ENCODE measurements around the gene MALL. TPM values are rescaled to one million over a fixed set of nuclear protein-coding genes. Genes with fewer than 3 reads are reported as not detected.
"Not testable (repeated sequence)": the region's sequence is repeated elsewhere in the genome, so short reads cannot be mapped to it uniquely, and the experiment has no call there.

The MALL gene
- total and polyA plus RNA-seq, 2 of the 13 experiments (the other 11 are each of a cell fraction or from before 2014, with no cell fraction given), result not detected

GRCh38 chr2:110053688-110054087, 61.9 kb downstream of the MALL start:
- ATAC-seq; H3K27me3 ChIP-seq (ENCODE audit: control insufficient read depth in 1 of 2, insufficient read depth in 2 of 2, low read length in 2 of 2); H4K20me1 ChIP-seq (ENCODE audit: insufficient read depth, low read length); intact Hi-C loops (cut with micrococcal nuclease; ENCODE audit: unreplicated experiment); in situ Hi-C loops (cut with HindIII; ENCODE audit: extremely low pct_ligation_motif_present, low pct_unique_long_range_greater_than_20kb); BruUV-seq (replicated peaks); CTCF ChIA-PET (ENCODE audit: low intra/inter-chr PET ratio, low total read pairs); H3K9ac ChIP-seq (ENCODE audit: insufficient read depth, low read depth, low read length); H3K27ac ChIP-seq (ENCODE audit: extremely low read length, insufficient read depth, low read length); H3K4me2 ChIP-seq (ENCODE audit: low read depth, low read length); H3K36me3 ChIP-seq (replicated peaks in 1 of 2; ENCODE audit: control insufficient read depth in 1 of 2, insufficient read depth in 2 of 2, low read length in 2 of 2); H3K79me2 ChIP-seq (ENCODE audit: insufficient read depth, low read length); H2AFZ ChIP-seq (ENCODE audit: low read length); POLR2A ChIA-PET; FAIRE-seq; H3K4me3 ChIP-seq (replicated peaks in 1 of 3; ENCODE audit: insufficient read depth in 1 of 3, low read depth in 2 of 3, low read length in 3 of 3); H3K4me1 ChIP-seq (ENCODE audit: insufficient read depth, low read length); H3K9me3 ChIP-seq (ENCODE audit: low read length); DNase-seq (ENCODE audit: low spot score): not testable (repeated sequence)
- no CpG with 5 or more reads among the region's 5 CpGs for whole genome bisulfite sequencing (ENCODE audit: low lambda C conversion rate)

GRCh38 chr2:110052166-110052565, 63.5 kb downstream of the MALL start:
- H3K9ac ChIP-seq (ENCODE audit: insufficient read depth, low read depth, low read length); CTCF ChIA-PET (ENCODE audit: low intra/inter-chr PET ratio, low total read pairs); H3K4me1 ChIP-seq (ENCODE audit: insufficient read depth, low read length); H3K27me3 ChIP-seq (ENCODE audit: control insufficient read depth in 1 of 2, insufficient read depth in 2 of 2, low read length in 2 of 2); H2AFZ ChIP-seq (ENCODE audit: low read length); ATAC-seq; in situ Hi-C loops (cut with HindIII; ENCODE audit: extremely low pct_ligation_motif_present, low pct_unique_long_range_greater_than_20kb); H3K4me2 ChIP-seq (ENCODE audit: low read depth, low read length); BruUV-seq (replicated peaks); H3K79me2 ChIP-seq (ENCODE audit: insufficient read depth, low read length); H3K4me3 ChIP-seq (replicated peaks in 1 of 3; ENCODE audit: insufficient read depth in 1 of 3, low read depth in 2 of 3, low read length in 3 of 3); DNase-seq (ENCODE audit: low spot score); H4K20me1 ChIP-seq (ENCODE audit: insufficient read depth, low read length); H3K36me3 ChIP-seq (replicated peaks in 1 of 2; ENCODE audit: control insufficient read depth in 1 of 2, insufficient read depth in 2 of 2, low read length in 2 of 2); intact Hi-C loops (cut with micrococcal nuclease; ENCODE audit: unreplicated experiment); H3K27ac ChIP-seq (ENCODE audit: extremely low read length, insufficient read depth, low read length); POLR2A ChIA-PET; H3K9me3 ChIP-seq (ENCODE audit: low read length); FAIRE-seq: not testable (repeated sequence)
- no CpG with 5 or more reads among the region's 4 CpGs for WGBS (ENCODE audit: low lambda C conversion rate)

GRCh38 chr2:110050222-110050621, 65.4 kb downstream of the MALL start:
- CTCF ChIA-PET (ENCODE audit: low intra/inter-chr PET ratio, low total read pairs); H3K4me1 ChIP-seq (ENCODE audit: insufficient read depth, low read length); intact Hi-C loops (cut with micrococcal nuclease; ENCODE audit: unreplicated experiment); POLR2A ChIA-PET; DNase-seq (ENCODE audit: low spot score); H3K9me3 ChIP-seq (ENCODE audit: low read length); H3K4me3 ChIP-seq (replicated peaks in 1 of 3; ENCODE audit: insufficient read depth in 1 of 3, low read depth in 2 of 3, low read length in 3 of 3); H3K4me2 ChIP-seq (ENCODE audit: low read depth, low read length); ATAC-seq; H4K20me1 ChIP-seq (ENCODE audit: insufficient read depth, low read length); H3K36me3 ChIP-seq (replicated peaks in 1 of 2; ENCODE audit: control insufficient read depth in 1 of 2, insufficient read depth in 2 of 2, low read length in 2 of 2); FAIRE-seq; in situ Hi-C loops (cut with HindIII; ENCODE audit: extremely low pct_ligation_motif_present, low pct_unique_long_range_greater_than_20kb); H3K79me2 ChIP-seq (ENCODE audit: insufficient read depth, low read length); H3K27me3 ChIP-seq (ENCODE audit: control insufficient read depth in 1 of 2, insufficient read depth in 2 of 2, low read length in 2 of 2); BruUV-seq (replicated peaks); H3K9ac ChIP-seq (ENCODE audit: insufficient read depth, low read depth, low read length); H3K27ac ChIP-seq (ENCODE audit: extremely low read length, insufficient read depth, low read length); H2AFZ ChIP-seq (ENCODE audit: low read length): not testable (repeated sequence)
- no CpG with 5 or more reads among the region's 5 CpGs for WGBS (ENCODE audit: low lambda C conversion rate)

- H3K4me1 ChIP-seq (ENCODE audit: insufficient read depth, low read length); FAIRE-seq; H3K79me2 ChIP-seq (ENCODE audit: insufficient read depth, low read length); DNase-seq (ENCODE audit: low spot score); H3K27ac ChIP-seq (ENCODE audit: extremely low read length, insufficient read depth, low read length); H4K20me1 ChIP-seq (ENCODE audit: insufficient read depth, low read length); H3K4me3 ChIP-seq (replicated peaks in 1 of 3; ENCODE audit: insufficient read depth in 1 of 3, low read depth in 2 of 3, low read length in 3 of 3); H3K9ac ChIP-seq (ENCODE audit: insufficient read depth, low read depth, low read length); H3K9me3 ChIP-seq (ENCODE audit: low read length); in situ Hi-C loops (cut with HindIII; ENCODE audit: extremely low pct_ligation_motif_present, low pct_unique_long_range_greater_than_20kb); intact Hi-C loops (cut with micrococcal nuclease; ENCODE audit: unreplicated experiment); H3K27me3 ChIP-seq (ENCODE audit: control insufficient read depth in 1 of 2, insufficient read depth in 2 of 2, low read length in 2 of 2); H3K36me3 ChIP-seq (replicated peaks in 1 of 2; ENCODE audit: control insufficient read depth in 1 of 2, insufficient read depth in 2 of 2, low read length in 2 of 2); BruUV-seq (replicated peaks); CTCF ChIA-PET (ENCODE audit: low intra/inter-chr PET ratio, low total read pairs); POLR2A ChIA-PET; H2AFZ ChIP-seq (ENCODE audit: low read length); H3K4me2 ChIP-seq (ENCODE audit: low read depth, low read length): not testable (repeated sequence)
- no CpG with 5 or more reads among the region's 5 CpGs for WGBS (ENCODE audit: low lambda C conversion rate)
- ATAC-seq, result peak; percentile 30
Observed at GRCh38 chr2:110049769-110050168, 65.9 kb downstream of the MALL start.
